ENCODE results near the gene GATA3. TPM values are rescaled to one million over a fixed set of nuclear protein-coding genes. Genes with fewer than 3 reads are reported as not detected.

GATA3 gene
- total and polyA plus RNA-seq, 2 experiments from 2014 or later, result 0.23 TPM; not detected in 1

DNA sequence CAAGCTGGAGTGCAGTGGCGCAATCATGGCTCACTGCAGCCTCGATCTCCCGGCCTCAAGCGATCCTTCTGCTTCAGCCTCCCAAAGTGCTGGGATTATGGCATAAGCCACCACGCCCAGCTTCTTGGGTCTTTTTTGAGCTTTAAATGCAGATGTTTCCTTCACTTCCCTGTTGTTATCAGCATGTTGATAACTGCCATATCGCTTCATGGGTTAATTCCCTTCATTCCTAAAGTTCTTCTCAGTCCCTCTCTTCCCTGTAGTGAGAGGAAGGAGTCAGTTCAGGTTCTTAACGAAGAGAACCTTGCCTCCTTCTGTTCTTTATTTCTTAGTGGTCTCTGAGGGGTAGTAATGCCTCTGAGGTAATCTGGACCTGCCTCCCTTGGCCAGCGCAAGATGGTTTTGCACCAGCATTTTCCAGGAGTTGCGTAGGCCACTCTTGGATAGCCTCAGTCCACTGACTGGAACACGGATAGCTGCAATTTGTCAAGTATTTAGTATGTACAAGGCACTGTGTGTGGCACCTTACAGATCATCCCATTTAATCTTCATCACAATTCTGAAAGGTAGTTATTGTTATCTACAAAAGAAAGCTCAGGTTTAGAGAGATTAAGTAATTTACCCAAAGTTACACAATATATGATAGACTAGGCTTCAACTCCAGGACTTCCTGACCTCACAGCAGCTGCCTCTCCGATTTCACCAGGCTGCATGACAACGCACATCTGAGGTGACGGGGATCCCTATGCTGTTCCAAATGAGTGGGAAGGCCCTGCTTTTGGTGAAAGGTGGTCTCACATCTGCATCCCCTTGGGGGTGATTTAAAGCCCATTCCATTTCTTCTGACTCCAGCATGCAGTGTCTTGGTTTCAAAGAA lies 60.5 kb downstream of the GATA3 start:
- ATAC-seq (no peak), DNase-seq (ENCODE audit: low spot score) (no peak)
- Mint-ChIP-seq H3K4me1 (no peaks in the 10 kb centered on the region), H3K4me3 (no peak overlapping the region), H3K36me3 (ENCODE audit: low read depth) (no peaks in the 10 kb centered on the region), H3K27ac (no peak overlapping the region), H3K9me3 (no peaks in the 10 kb centered on the region), H3K27me3 (ENCODE audit: insufficient read depth, low read depth, poor library complexity) (peaks cover 3% of the 10 kb centered on the region)
- H3K79me2 ChIP-seq (replicated peaks; ENCODE audit: insufficient read depth), result no peaks in the 10 kb centered on the region
- no peaks in the 10 kb centered on the region for H3K27me3 ChIP-seq (ENCODE audit: insufficient read depth)
- no peak overlapping the region for H2AFZ ChIP-seq
- no peaks in the 10 kb centered on the region for H3K4me1 ChIP-seq (ENCODE audit: insufficient read depth)
- no peaks in the 10 kb centered on the region for H3F3A ChIP-seq (replicated peaks; ENCODE audit: low read depth)
- no peaks in the 10 kb centered on the region for H3K36me3 ChIP-seq (ENCODE audit: insufficient read depth)
- no peaks in the 10 kb centered on the region for H4K20me1 ChIP-seq (replicated peaks; ENCODE audit: insufficient read depth)
- TF ChIP-seq CREB1 (CRISPR knock-in tag; IDR thresholded peaks at IDR 0.05; ENCODE audit: low read depth) (no peak), EZH2phosphoT487 (IDR thresholded peaks at IDR 0.05; ENCODE audit: unreplicated experiment) (no peak), POLR2AphosphoS5 (IDR thresholded peaks at IDR 0.05; ENCODE audit: low read depth) (no peak), REST (IDR thresholded peaks at IDR 0.05; ENCODE audit: unreplicated experiment) (no peak), EZH2 (IDR thresholded peaks at IDR 0.05; ENCODE audit: low read depth, unreplicated experiment) (no peak), ZNF331 (CRISPR knock-in tag; IDR thresholded peaks at IDR 0.05; ENCODE audit: low read depth) (no peak), NANOG (IDR thresholded peaks at IDR 0.05; ENCODE audit: borderline replicate concordance) (no peak), ETS1 (IDR thresholded peaks at IDR 0.05) (no peak), STAT1 (IDR thresholded peaks at IDR 0.05; ENCODE audit: unreplicated experiment) (no peak), ZNF114 (CRISPR knock-in tag; IDR thresholded peaks at IDR 0.05) (no peak), JUNB (IDR thresholded peaks at IDR 0.05; ENCODE audit: unreplicated experiment) (no peak)
- TF ChIP-seq, protein P1, sequence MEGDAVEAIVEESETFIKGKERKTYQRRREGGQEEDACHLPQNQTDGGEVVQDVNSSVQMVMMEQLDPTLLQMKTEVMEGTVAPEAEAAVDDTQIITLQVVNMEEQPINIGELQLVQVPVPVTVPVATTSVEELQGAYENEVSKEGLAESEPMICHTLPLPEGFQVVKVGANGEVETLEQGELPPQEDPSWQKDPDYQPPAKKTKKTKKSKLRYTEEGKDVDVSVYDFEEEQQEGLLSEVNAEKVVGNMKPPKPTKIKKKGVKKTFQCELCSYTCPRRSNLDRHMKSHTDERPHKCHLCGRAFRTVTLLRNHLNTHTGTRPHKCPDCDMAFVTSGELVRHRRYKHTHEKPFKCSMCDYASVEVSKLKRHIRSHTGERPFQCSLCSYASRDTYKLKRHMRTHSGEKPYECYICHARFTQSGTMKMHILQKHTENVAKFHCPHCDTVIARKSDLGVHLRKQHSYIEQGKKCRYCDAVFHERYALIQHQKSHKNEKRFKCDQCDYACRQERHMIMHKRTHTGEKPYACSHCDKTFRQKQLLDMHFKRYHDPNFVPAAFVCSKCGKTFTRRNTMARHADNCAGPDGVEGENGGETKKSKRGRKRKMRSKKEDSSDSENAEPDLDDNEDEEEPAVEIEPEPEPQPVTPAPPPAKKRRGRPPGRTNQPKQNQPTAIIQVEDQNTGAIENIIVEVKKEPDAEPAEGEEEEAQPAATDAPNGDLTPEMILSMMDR (conservative IDR thresholded peaks at IDR 0.05; ENCODE audit: low read depth in 2 of 2), result no peak
- TF ChIP-seq, protein P2, sequence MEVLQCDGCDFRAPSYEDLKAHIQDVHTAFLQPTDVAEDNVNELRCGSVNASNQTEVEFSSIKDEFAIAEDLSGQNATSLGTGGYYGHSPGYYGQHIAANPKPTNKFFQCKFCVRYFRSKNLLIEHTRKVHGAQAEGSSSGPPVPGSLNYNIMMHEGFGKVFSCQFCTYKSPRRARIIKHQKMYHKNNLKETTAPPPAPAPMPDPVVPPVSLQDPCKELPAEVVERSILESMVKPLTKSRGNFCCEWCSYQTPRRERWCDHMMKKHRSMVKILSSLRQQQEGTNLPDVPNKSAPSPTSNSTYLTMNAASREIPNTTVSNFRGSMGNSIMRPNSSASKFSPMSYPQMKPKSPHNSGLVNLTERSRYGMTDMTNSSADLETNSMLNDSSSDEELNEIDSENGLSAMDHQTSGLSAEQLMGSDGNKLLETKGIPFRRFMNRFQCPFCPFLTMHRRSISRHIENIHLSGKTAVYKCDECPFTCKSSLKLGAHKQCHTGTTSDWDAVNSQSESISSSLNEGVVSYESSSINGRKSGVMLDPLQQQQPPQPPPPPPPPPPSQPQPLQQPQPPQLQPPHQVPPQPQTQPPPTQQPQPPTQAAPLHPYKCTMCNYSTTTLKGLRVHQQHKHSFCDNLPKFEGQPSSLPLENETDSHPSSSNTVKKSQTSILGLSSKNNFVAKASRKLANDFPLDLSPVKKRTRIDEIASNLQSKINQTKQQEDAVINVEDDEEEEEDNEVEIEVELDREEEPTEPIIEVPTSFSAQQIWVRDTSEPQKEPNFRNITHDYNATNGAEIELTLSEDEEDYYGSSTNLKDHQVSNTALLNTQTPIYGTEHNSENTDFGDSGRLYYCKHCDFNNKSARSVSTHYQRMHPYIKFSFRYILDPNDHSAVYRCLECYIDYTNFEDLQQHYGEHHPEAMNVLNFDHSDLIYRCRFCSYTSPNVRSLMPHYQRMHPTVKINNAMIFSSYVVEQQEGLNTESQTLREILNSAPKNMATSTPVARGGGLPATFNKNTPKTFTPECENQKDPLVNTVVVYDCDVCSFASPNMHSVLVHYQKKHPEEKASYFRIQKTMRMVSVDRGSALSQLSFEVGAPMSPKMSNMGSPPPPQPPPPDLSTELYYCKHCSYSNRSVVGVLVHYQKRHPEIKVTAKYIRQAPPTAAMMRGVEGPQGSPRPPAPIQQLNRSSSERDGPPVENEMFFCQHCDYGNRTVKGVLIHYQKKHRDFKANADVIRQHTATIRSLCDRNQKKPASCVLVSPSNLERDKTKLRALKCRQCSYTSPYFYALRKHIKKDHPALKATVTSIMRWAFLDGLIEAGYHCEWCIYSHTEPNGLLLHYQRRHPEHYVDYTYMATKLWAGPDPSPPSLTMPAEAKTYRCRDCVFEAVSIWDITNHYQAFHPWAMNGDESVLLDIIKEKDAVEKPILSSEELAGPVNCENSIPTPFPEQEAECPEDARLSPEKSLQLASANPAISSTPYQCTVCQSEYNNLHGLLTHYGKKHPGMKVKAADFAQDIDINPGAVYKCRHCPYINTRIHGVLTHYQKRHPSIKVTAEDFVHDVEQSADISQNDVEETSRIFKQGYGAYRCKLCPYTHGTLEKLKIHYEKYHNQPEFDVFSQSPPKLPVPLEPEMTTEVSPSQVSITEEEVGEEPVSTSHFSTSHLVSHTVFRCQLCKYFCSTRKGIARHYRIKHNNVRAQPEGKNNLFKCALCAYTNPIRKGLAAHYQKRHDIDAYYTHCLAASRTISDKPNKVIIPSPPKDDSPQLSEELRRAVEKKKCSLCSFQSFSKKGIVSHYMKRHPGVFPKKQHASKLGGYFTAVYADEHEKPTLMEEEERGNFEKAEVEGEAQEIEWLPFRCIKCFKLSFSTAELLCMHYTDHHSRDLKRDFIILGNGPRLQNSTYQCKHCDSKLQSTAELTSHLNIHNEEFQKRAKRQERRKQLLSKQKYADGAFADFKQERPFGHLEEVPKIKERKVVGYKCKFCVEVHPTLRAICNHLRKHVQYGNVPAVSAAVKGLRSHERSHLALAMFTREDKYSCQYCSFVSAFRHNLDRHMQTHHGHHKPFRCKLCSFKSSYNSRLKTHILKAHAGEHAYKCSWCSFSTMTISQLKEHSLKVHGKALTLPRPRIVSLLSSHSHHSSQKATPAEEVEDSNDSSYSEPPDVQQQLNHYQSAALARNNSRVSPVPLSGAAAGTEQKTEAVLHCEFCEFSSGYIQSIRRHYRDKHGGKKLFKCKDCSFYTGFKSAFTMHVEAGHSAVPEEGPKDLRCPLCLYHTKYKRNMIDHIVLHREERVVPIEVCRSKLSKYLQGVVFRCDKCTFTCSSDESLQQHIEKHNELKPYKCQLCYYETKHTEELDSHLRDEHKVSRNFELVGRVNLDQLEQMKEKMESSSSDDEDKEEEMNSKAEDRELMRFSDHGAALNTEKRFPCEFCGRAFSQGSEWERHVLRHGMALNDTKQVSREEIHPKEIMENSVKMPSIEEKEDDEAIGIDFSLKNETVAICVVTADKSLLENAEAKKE (CRISPR knock-in tag; IDR thresholded peaks at IDR 0.05), result no peak
- H3K9me2 ChIP-seq (ENCODE audit: insufficient read depth), result no peaks in the 10 kb centered on the region
- no peak overlapping the region for H3K4me3 ChIP-seq
- no peak overlapping the region for H3K27ac ChIP-seq (ENCODE audit: low read depth)
- H3K4me2 ChIP-seq, result no peak overlapping the region

All from GM23338 (cell line).